ENCODE measurements around the gene ZNF689. TPM values are rescaled to one million over a fixed set of nuclear protein-coding genes. Genes with fewer than 3 reads are reported as not detected.

Gene ZNF689
- polyA plus RNA-seq, 4 donors: 5.7 to 8.9 (median 7.0) TPM

DNA sequence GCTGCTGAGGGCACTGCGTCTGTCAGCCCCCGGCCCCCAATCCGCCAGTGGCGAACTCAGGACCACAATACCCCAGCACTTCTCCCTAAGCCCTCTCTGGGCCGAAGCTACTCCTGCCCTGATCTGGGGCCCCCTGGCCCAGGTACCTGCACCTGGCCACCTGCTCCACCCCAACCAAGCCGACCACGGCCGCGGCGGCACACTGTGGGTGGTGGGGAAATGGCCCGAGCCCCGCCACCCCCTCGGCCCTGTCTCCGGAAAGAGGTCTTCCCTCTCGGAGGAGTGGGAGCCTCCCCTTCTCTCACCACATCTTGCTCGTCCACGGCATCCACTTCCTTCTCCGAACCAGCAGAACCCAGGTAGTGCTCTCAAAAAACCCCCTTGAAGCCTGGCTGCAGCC is 44.7 kb upstream of the ZNF689 start:
- H3K4me1 ChIP-seq (ENCODE audit: control insufficient read depth in 3 of 3, insufficient read depth in 2 of 3, low read depth in 1 of 3, low read length in 2 of 3): peaks cover 0 to 14% (median 7%) of the 10 kb centered on the region in 3 donors
- H3K9me3 ChIP-seq (ENCODE audit: control insufficient read depth in 2 of 2, insufficient read depth in 1 of 2, low read depth in 1 of 2, low read length in 1 of 2): no peaks in the 10 kb centered on the region
- H3K27me3 ChIP-seq (ENCODE audit: control insufficient read depth in 3 of 3, insufficient read depth in 3 of 3, low read length in 3 of 3): no peaks in the 10 kb centered on the region
- H3K4me3 ChIP-seq (ENCODE audit: low read depth in 1 of 3, low read length in 3 of 3): no peak overlapping the region
- FAIRE-seq (no peak), DNase-seq (no peak)
- H3K36me3 ChIP-seq (ENCODE audit: control insufficient read depth in 3 of 3, insufficient read depth in 2 of 3, low read depth in 1 of 3, low read length in 3 of 3): peaks cover 16 to 53% (median 31%) of the 10 kb centered on the region in 3 donors
- no peak overlapping the region for H3K27ac ChIP-seq (ENCODE audit: low read depth in 1 of 3, low read length in 2 of 3)
- 90 to 93% (median 93%) methylated on average over 18 of the region's 18 CpGs for WGBS, 3 donors

DNA sequence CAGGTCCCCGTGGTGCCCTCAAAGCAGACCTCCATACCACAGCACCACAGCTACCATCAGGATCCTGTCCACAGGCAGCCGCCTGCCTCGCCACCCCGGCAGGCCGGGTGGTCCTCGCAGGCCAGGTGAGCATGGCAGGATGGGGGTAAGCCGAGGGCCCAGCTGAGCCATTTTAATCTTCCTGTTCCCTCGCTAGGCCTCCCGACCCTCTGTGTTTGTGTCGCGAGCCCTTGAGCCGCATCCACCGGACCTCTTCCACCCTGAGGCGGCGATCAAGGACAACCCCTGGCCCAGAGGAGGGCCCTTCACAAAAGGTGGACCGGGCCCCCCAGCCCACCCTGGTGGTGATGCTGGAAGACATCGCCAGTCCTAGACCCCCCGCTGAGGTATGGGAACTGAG is 42.5 kb upstream of the ZNF689 start:
- DNase-seq (no peak), FAIRE-seq (no peak)
- no peak overlapping the region for H3K27ac ChIP-seq (ENCODE audit: low read depth in 1 of 3, low read length in 2 of 3)
- peaks cover 0 to 17% (median 7%) of the 10 kb centered on the region in 3 donors for H3K4me1 ChIP-seq (ENCODE audit: control insufficient read depth in 3 of 3, insufficient read depth in 2 of 3, low read depth in 1 of 3, low read length in 2 of 3)
- no peaks in the 10 kb centered on the region for H3K9me3 ChIP-seq (ENCODE audit: control insufficient read depth in 2 of 2, insufficient read depth in 1 of 2, low read depth in 1 of 2, low read length in 1 of 2)
- peaks cover 16 to 52% (median 31%) of the 10 kb centered on the region in 3 donors for H3K36me3 ChIP-seq (ENCODE audit: control insufficient read depth in 3 of 3, insufficient read depth in 2 of 3, low read depth in 1 of 3, low read length in 3 of 3)
- H3K4me3 ChIP-seq (ENCODE audit: low read depth in 1 of 3, low read length in 3 of 3): no peak overlapping the region
- H3K27me3 ChIP-seq (ENCODE audit: control insufficient read depth in 3 of 3, insufficient read depth in 3 of 3, low read length in 3 of 3): no peaks in the 10 kb centered on the region
- WGBS, 3 donors: 93 to 95% (median 95%) methylated on average over 18 of the region's 18 CpGs

DNA sequence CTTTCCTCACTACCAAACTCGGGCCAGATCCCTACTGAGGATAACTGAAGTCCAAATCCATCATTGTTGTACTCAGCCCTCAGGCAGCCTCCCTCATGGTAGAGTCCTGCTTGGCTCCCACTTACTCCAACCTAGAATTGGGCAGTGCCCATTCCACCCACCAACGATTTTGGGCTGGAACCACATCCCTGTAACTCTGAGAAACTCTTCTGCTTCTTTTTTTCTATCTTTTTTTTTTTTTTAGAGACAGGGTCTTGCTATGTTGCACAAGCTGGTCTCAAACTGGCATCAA is 41.8 kb upstream of the ZNF689 start:
- no peak for DNase-seq
- H3K4me3 ChIP-seq (ENCODE audit: low read depth in 1 of 3, low read length in 3 of 3): peak overlapping the region; percentile 85 to 98 (median 91)
- no peaks in the 10 kb centered on the region for H3K27me3 ChIP-seq (ENCODE audit: control insufficient read depth in 3 of 3, insufficient read depth in 3 of 3, low read length in 3 of 3)
- no peak for FAIRE-seq
- H3K4me1 ChIP-seq (ENCODE audit: control insufficient read depth in 3 of 3, insufficient read depth in 2 of 3, low read depth in 1 of 3, low read length in 2 of 3): peaks cover 0 to 11% (median 7%) of the 10 kb centered on the region in 3 donors
- H3K36me3 ChIP-seq (ENCODE audit: control insufficient read depth in 3 of 3, insufficient read depth in 2 of 3, low read depth in 1 of 3, low read length in 3 of 3): peaks cover 16 to 46% (median 31%) of the 10 kb centered on the region in 3 donors
- no peaks in the 10 kb centered on the region for H3K9me3 ChIP-seq (ENCODE audit: control insufficient read depth in 2 of 2, insufficient read depth in 1 of 2, low read depth in 1 of 2, low read length in 1 of 2)
- 2 to 15% (median 7%) methylated on average over 2 of the region's 2 CpGs for WGBS, 3 donors
- H3K27ac ChIP-seq (ENCODE audit: low read depth in 1 of 3, low read length in 2 of 3): peak overlapping the region; percentile 53 to 83 (median 56)

DNA sequence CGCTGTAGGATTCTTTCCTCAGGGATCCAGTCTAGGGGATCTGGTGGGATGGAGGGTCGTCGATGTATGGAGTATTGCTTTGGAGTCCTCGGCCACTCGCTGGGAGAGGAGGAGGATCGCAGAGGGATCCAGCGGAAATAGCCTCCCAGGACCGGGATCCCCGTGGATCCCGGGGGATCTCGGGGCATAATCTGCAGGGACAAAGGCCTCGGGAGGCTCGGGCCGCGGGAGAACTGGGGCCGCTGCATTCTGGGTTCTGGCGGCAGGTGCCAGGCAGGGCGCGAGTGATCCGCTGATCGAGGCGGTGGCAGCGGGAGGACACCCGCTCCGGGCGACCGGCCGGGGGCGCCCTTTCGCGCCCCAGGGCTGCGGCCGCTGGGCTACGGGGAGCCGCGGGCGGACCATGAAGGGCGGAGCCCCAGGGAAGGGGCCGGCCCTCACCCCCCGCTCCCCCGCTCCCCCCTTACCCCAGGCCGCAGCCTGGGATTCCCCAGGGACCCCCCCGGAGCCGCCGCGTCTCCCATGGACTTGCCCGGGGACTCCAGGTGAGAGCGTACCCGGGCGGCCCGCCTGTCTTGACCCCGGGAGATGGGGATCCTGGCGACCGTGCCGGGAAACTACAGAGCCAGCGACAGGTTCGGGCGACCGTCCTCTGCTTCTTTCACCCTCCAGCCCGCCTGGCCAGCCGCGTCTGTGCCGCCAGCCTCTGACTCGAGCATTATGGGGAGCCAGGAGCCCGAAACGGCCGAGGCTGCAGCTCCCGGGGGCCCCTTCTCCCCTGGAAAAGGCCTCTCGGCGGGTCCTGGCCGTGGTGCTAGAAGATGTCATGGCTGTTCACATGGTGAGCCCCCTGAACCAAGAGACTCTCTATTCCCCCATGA is 41.2 kb upstream of the ZNF689 start:
- H3K27ac ChIP-seq (ENCODE audit: low read depth in 1 of 3, low read length in 2 of 3): peak overlapping the region; percentile 93 to 98 (median 93)
- WGBS, 3 donors: 0 to 1% (median 0%) methylated on average over 32 to 71 of the region's 71 CpGs
- DNase-seq (peak; percentile 69 to 83), FAIRE-seq (no peak)
- no peaks in the 10 kb centered on the region for H3K27me3 ChIP-seq (ENCODE audit: control insufficient read depth in 3 of 3, insufficient read depth in 3 of 3, low read length in 3 of 3)
- H3K4me3 ChIP-seq (ENCODE audit: low read depth in 1 of 3, low read length in 3 of 3): peak overlapping the region; percentile 85 to 98 (median 91)
- peaks cover 16 to 40% (median 28%) of the 10 kb centered on the region in 3 donors for H3K36me3 ChIP-seq (ENCODE audit: control insufficient read depth in 3 of 3, insufficient read depth in 2 of 3, low read depth in 1 of 3, low read length in 3 of 3)
- peaks cover 0 to 11% (median 5%) of the 10 kb centered on the region in 3 donors for H3K4me1 ChIP-seq (ENCODE audit: control insufficient read depth in 3 of 3, insufficient read depth in 2 of 3, low read depth in 1 of 3, low read length in 2 of 3)
- no peaks in the 10 kb centered on the region for H3K9me3 ChIP-seq (ENCODE audit: control insufficient read depth in 2 of 2, insufficient read depth in 1 of 2, low read depth in 1 of 2, low read length in 1 of 2)

DNA sequence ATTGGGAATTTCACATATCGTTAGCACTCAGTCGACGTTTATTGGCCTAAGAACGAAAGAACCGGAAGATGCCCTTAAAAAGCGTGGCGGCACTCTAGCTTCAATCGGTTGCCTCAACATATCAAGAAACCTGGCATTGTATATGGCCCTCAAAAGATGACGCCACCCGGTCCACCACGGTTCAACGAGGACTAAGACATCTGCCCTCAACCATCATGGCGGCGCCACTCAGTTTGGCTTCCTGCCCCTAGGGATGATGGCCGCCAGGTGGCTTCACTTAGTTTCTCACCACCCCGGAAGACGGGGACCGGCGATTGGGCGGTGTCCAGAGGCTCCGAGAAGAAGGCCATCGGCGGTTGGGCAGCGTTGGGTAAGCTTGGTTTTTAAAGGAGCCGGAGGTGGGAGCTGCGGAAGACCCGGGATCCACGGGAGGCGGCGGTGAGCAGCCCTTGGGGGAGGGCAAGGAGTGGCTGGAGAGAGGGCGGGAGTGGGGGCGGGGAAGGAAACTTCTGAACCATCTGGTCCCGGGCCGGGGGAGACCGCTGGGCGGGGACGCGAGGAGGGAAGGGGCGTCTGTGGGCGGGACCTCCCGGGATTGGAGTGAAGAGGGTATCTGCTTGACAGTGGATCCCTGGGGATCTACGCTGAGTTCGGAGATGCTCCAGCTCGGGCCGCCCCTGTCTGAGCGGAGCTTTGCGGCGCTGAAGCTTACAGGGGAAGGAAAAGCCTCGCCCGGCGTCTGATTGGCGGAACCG is 40.4 kb upstream of the ZNF689 start, which contains the start of gene PRR14:
PRR14 (plus strand) TSS at position 592 of the 755 bp plus-strand sequence. CDS start 686 bp downstream, outside the sequence.
- Histone ChIP-seq H3K4me1 (ENCODE audit: control insufficient read depth in 3 of 3, insufficient read depth in 2 of 3, low read depth in 1 of 3, low read length in 2 of 3) (peaks cover 0 to 11% (median 5%) of the 10 kb centered on the region in 3 donors), H3K4me3 (ENCODE audit: low read depth in 1 of 3, low read length in 3 of 3) (peak within 1 kb of the TSS; percentile 85 to 98 (median 91)), H3K27me3 (ENCODE audit: control insufficient read depth in 3 of 3, insufficient read depth in 3 of 3, low read length in 3 of 3) (no peaks in the 10 kb centered on the region), H3K36me3 (ENCODE audit: control insufficient read depth in 3 of 3, insufficient read depth in 2 of 3, low read depth in 1 of 3, low read length in 3 of 3) (peaks cover 13 to 32% (median 23%) of the 10 kb centered on the region in 3 donors), H3K9me3 (ENCODE audit: control insufficient read depth in 2 of 2, insufficient read depth in 1 of 2, low read depth in 1 of 2, low read length in 1 of 2) (no peaks in the 10 kb centered on the region), H3K27ac (ENCODE audit: low read depth in 1 of 3, low read length in 2 of 3) (peak within 1 kb of the TSS; percentile 93 to 98 (median 93))
- peak; percentile 89 for FAIRE-seq
- WGBS, 3 donors: 1% methylated on average over 50 to 53 of the region's 53 CpGs
- peak; percentile 100 for DNase-seq

DNA sequence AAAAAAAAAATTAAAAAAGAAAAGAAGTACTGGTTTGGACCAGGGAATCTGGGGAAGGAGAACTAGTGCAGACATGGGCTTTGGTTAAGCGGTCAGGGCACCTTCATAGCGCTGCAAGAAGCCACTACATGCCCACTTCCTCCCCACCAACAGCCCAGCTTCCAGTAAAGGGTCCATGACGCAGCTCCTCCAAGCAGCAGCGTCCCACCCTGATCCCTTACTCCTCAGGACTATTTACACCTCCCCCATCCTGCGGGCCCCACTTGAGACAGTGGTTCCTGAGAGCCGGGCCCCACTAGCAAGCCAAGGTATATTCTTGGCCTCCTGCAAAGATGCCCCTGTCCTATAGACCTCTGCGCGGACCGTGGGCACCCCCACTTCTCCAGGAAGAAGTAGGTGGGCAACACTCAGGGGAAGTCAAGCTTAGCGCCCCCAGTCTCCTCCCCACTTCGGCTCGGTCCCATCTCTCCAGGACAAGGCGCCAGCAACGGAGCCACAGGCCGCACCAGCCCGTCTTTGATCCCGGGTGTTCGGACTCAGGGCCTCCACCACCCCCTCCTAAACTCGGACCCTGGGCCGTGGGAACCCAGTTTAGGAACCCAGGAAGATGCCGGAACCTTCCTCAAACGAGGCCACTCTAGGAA is 39.7 kb upstream of the ZNF689 start:
- Histone ChIP-seq H3K9me3 (ENCODE audit: control insufficient read depth in 2 of 2, insufficient read depth in 1 of 2, low read depth in 1 of 2, low read length in 1 of 2) (no peaks in the 10 kb centered on the region), H3K27ac (ENCODE audit: low read depth in 1 of 3, low read length in 2 of 3) (peak overlapping the region; percentile 93 to 98 (median 93)), H3K36me3 (ENCODE audit: control insufficient read depth in 3 of 3, insufficient read depth in 2 of 3, low read depth in 1 of 3, low read length in 3 of 3) (peaks cover 8 to 25% (median 16%) of the 10 kb centered on the region in 3 donors), H3K27me3 (ENCODE audit: control insufficient read depth in 3 of 3, insufficient read depth in 3 of 3, low read length in 3 of 3) (no peaks in the 10 kb centered on the region), H3K4me3 (ENCODE audit: low read depth in 1 of 3, low read length in 3 of 3) (peak overlapping the region in 2 of 3 donors; percentile 45 to 98), H3K4me1 (ENCODE audit: control insufficient read depth in 3 of 3, insufficient read depth in 2 of 3, low read depth in 1 of 3, low read length in 2 of 3) (peaks cover 0 to 11% (median 5%) of the 10 kb centered on the region in 3 donors)
- FAIRE-seq: no peak
- WGBS, 3 donors: 25 to 36% (median 27%) methylated on average over 22 of the region's 22 CpGs
- peak in 1 of 2 donors; percentile 15 for DNase-seq

DNA sequence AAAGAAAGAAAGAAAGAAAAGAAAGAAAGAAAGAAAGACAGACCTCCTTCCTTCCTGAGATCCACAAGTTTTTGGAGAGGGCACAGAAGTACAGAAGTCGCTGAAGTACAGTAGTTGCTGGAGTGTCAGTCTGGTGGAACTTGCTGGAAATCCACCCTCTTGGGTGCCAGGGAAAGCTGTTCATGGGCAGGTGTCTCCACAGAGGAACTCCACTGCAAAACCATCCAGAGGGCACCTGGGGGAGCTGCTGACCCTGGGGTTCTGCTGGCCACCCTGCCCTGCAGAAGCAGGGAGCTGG is 37.0 kb upstream of the ZNF689 start:
- no peaks in the 10 kb centered on the region for H3K9me3 ChIP-seq (ENCODE audit: control insufficient read depth in 2 of 2, insufficient read depth in 1 of 2, low read depth in 1 of 2, low read length in 1 of 2)
- no peak overlapping the region for H3K4me3 ChIP-seq (ENCODE audit: low read depth in 1 of 3, low read length in 3 of 3)
- no peaks in the 10 kb centered on the region for H3K27me3 ChIP-seq (ENCODE audit: control insufficient read depth in 3 of 3, insufficient read depth in 3 of 3, low read length in 3 of 3)
- 58 to 80% (median 72%) methylated on average over 1 of the region's 1 CpG for WGBS, 3 donors
- no peaks in the 10 kb centered on the region for H3K36me3 ChIP-seq (ENCODE audit: control insufficient read depth in 3 of 3, insufficient read depth in 2 of 3, low read depth in 1 of 3, low read length in 3 of 3)
- peaks cover 0 to 9% (median 5%) of the 10 kb centered on the region in 3 donors for H3K4me1 ChIP-seq (ENCODE audit: control insufficient read depth in 3 of 3, insufficient read depth in 2 of 3, low read depth in 1 of 3, low read length in 2 of 3)
- FAIRE-seq: no peak
- no peak overlapping the region for H3K27ac ChIP-seq (ENCODE audit: low read depth in 1 of 3, low read length in 2 of 3)
- no peak for DNase-seq

DNA sequence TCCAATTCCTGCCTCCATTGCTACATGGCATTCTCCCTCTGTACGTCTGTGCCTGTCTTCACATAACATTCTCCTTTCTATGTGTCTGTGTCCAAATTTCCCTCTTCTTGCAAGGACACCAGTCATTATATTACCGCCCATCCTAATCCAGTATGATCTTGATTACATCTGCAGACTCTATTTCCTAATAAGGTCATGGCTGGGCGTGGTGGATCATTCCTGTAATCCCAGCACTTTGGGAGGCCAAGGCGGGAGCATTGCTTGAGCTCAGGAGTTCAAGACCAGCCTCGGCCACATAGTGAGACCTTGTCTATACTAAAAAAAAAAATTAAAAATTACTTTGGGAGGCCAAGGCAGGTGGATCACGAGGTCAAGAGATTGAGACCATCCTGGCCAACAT is 35.5 kb upstream of the ZNF689 start:
- H3K9me3 ChIP-seq (ENCODE audit: control insufficient read depth in 2 of 2, insufficient read depth in 1 of 2, low read depth in 1 of 2, low read length in 1 of 2): no peaks in the 10 kb centered on the region
- H3K27ac ChIP-seq (ENCODE audit: low read depth in 1 of 3, low read length in 2 of 3): no peak overlapping the region
- no peak for DNase-seq
- FAIRE-seq: no peak
- peaks cover 0 to 3% (median 0%) of the 10 kb centered on the region in 3 donors for H3K4me1 ChIP-seq (ENCODE audit: control insufficient read depth in 3 of 3, insufficient read depth in 2 of 3, low read depth in 1 of 3, low read length in 2 of 3)
- H3K36me3 ChIP-seq (ENCODE audit: control insufficient read depth in 3 of 3, insufficient read depth in 2 of 3, low read depth in 1 of 3, low read length in 3 of 3): no peaks in the 10 kb centered on the region
- WGBS, 3 donors: 60 to 71% (median 66%) methylated on average over 6 of the region's 6 CpGs
- H3K27me3 ChIP-seq (ENCODE audit: control insufficient read depth in 3 of 3, insufficient read depth in 3 of 3, low read length in 3 of 3): no peaks in the 10 kb centered on the region
- no peak overlapping the region for H3K4me3 ChIP-seq (ENCODE audit: low read depth in 1 of 3, low read length in 3 of 3)
